Neural progenitor cell (in vitro differentiated cells): Measurements from ENCODE around the gene WNT3A. TPM values are rescaled to one million over a fixed set of nuclear protein-coding genes. Genes with fewer than 3 reads are reported as not detected.

ENCODE experiments used
- DNase-seq: peaks from one replicate; pipeline ENCODE4 v3.0.0-alpha.2; 2016; ENCODE audit warnings: low spot score
- H2AFZ ChIP-seq: fragments of 200-600 bp; sonication (generic); replicated peaks from 2 replicates; pipeline ENCODE4 v1.6.1; 2016; ENCODE audit warnings: antibody characterized with exemption
- H3F3A ChIP-seq: fragments of 200-600 bp; sonication (generic); 2 replicates; pipeline ENCODE4 v1.6.1; 2016; ENCODE audit warnings: antibody characterized with exemption, low read depth
- H3K27ac ChIP-seq: fragments of 200-600 bp; sonication (generic); 2 replicates; pipeline ENCODE4 v1.5.1; 2016; ENCODE audit warnings: mild to moderate bottlenecking
- H3K27me3 ChIP-seq: fragments of 200-600 bp; sonication (generic); 2 replicates; pipeline ENCODE4 v1.6.1; 2016; ENCODE audit warnings: mild to moderate bottlenecking, moderate library complexity
- H3K36me3 ChIP-seq: fragments of 200-600 bp; sonication (generic); 2 replicates; pipeline ENCODE4 v1.5.1; 2016
- H3K4me1 ChIP-seq: fragments of 200-600 bp; sonication (generic); 2 replicates; pipeline ENCODE4 v1.6.1; 2016; ENCODE audit warnings: mixed run types
- H3K4me2 ChIP-seq: fragments of 200-600 bp; sonication (generic); 2 replicates; pipeline ENCODE4 v1.6.1; 2016
- H3K4me3 ChIP-seq: fragments of 200-600 bp; sonication (generic); 2 replicates; pipeline ENCODE4 v1.5.1; 2016
- H3K79me2 ChIP-seq: fragments of 200-600 bp; sonication (generic); 2 replicates; pipeline ENCODE4 v1.6.1; 2016; ENCODE audit warnings: low read depth
- H3K9ac ChIP-seq: fragments of 200-600 bp; sonication (generic); 2 replicates; pipeline ENCODE4 v1.6.1; 2016
- H3K9me3 ChIP-seq: fragments of 200-600 bp; sonication (generic); 2 replicates; pipeline ENCODE4 v1.5.1; 2016; ENCODE audit warnings: low read depth
- H4K20me1 ChIP-seq: fragments of 200-600 bp; sonication (generic); 2 replicates; pipeline ENCODE4 v1.6.1; 2016; ENCODE audit warnings: low read depth
- H3K27ac Mint-ChIP-seq: 3 replicates; pipeline ENCODE4 v1.8.0; 2021; ENCODE audit warnings: mixed read lengths
- H3K27me3 Mint-ChIP-seq: 2 replicates; pipeline ENCODE4 v1.8.0; 2022; ENCODE audit warnings: low read depth, mild to moderate bottlenecking, inconsistent platforms, moderate library complexity, mixed read lengths; ENCODE audit not compliant: insufficient read depth
- H3K36me3 Mint-ChIP-seq: 3 replicates; pipeline ENCODE4 v1.8.0; 2021; ENCODE audit warnings: mixed read lengths
- H3K4me1 Mint-ChIP-seq: 3 replicates; pipeline ENCODE4 v1.8.0; 2021; ENCODE audit warnings: mixed read lengths
- H3K4me3 Mint-ChIP-seq: 3 replicates; pipeline ENCODE4 v1.8.0; 2021; ENCODE audit warnings: mild to moderate bottlenecking, moderate library complexity, mixed read lengths
- H3K9me3 Mint-ChIP-seq: 3 replicates; pipeline ENCODE4 v1.8.0; 2020; ENCODE audit warnings: mixed read lengths
- EZH2 ChIP-seq: fragments of 200-600 bp; sonication (generic); IDR thresholded peaks from 2 replicates; pipeline ENCODE4 v1.6.1; 2017; ENCODE audit warnings: antibody characterized with exemption, mild to moderate bottlenecking, moderate library complexity
- EZH2phosphoT487 ChIP-seq: fragments of 200-600 bp; sonication (generic); IDR thresholded peaks from 2 replicates; pipeline ENCODE4 v1.6.1; 2017; ENCODE audit warnings: antibody characterized with exemption
- total RNA-seq: library from RNA; depleted of rRNA; stranded (reverse); fragments of >200 nt; gene quantifications from 2 replicates; pipeline ENCODE4 v1.2.3, GENCODE V29; 2015; ENCODE audit warnings: low replicate concordance
- TF ChIP-seq, protein P1 (sequence below): fragments of 200-600 bp; sonication (generic); IDR thresholded peaks from 2 replicates; pipeline ENCODE4 v1.5.1; 2017; ENCODE audit warnings: antibody characterized with exemption, mild to moderate bottlenecking

The WNT3A gene
- total RNA-seq, 1 donor from 2014 or later = not detected

DNA sequence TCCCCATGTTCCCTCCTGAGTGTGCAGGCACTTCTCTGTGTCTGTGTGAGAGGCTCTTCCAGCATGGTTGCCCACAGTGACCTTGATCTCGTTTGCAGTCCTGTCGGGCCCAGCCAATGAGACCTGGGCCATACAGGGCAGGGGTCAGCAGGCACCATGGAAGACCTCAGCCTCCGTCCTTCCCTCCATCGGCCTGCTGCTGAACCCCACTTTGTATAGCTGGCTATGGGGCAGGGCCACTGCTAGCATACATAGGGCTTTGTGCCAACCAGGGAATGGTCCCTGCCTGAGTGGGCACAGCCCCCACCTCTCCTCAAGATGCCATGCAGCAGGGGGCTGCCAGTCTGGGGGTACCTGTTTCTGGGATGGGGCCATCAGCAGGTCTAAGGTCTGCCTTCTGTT lies 92.5 kb downstream of the WNT3A start:
- H3F3A ChIP-seq = peaks cover 16% of the 10 kb centered on the region
- TF ChIP-seq EZH2phosphoT487 (no peak), EZH2 (no peak)
- TF ChIP-seq, protein P1, sequence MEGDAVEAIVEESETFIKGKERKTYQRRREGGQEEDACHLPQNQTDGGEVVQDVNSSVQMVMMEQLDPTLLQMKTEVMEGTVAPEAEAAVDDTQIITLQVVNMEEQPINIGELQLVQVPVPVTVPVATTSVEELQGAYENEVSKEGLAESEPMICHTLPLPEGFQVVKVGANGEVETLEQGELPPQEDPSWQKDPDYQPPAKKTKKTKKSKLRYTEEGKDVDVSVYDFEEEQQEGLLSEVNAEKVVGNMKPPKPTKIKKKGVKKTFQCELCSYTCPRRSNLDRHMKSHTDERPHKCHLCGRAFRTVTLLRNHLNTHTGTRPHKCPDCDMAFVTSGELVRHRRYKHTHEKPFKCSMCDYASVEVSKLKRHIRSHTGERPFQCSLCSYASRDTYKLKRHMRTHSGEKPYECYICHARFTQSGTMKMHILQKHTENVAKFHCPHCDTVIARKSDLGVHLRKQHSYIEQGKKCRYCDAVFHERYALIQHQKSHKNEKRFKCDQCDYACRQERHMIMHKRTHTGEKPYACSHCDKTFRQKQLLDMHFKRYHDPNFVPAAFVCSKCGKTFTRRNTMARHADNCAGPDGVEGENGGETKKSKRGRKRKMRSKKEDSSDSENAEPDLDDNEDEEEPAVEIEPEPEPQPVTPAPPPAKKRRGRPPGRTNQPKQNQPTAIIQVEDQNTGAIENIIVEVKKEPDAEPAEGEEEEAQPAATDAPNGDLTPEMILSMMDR = no peak
- Mint-ChIP-seq H3K27ac (no peak overlapping the region), H3K27me3 (peaks cover 6% of the 10 kb centered on the region), H3K4me1 (peaks cover 23% of the 10 kb centered on the region), H3K9me3 (peaks cover 15% of the 10 kb centered on the region), H3K36me3 (peaks cover 44% of the 10 kb centered on the region), H3K4me3 (no peak overlapping the region)
- no peaks in the 10 kb centered on the region for H3K36me3 ChIP-seq
- H3K9me3 ChIP-seq = no peaks in the 10 kb centered on the region
- H3K4me2 ChIP-seq = no peak overlapping the region
- DNase-seq = no peak
- peaks cover 46% of the 10 kb centered on the region for H3K79me2 ChIP-seq
- H3K27me3 ChIP-seq = no peaks in the 10 kb centered on the region
- no peak overlapping the region for H3K4me3 ChIP-seq
- no peak overlapping the region for H2AFZ ChIP-seq
- no peak overlapping the region for H3K27ac ChIP-seq
- no peak overlapping the region for H3K9ac ChIP-seq
- peaks cover 52% of the 10 kb centered on the region for H4K20me1 ChIP-seq
- H3K4me1 ChIP-seq = peaks cover 8% of the 10 kb centered on the region

GRCh38 chr1:228100822-228101613 lies 94.2 kb downstream of the WNT3A start:
- H3K4me3 ChIP-seq = no peak overlapping the region
- peaks cover 8% of the 10 kb centered on the region for H3K4me1 ChIP-seq
- no peak overlapping the region for H2AFZ ChIP-seq
- H3K9me3 ChIP-seq = no peaks in the 10 kb centered on the region
- H3K4me2 ChIP-seq = no peak overlapping the region
- no peak for DNase-seq
- Mint-ChIP-seq H3K27ac (no peak overlapping the region), H3K27me3 (peaks cover 8% of the 10 kb centered on the region), H3K4me3 (peak overlapping the region; percentile 83), H3K9me3 (no peaks in the 10 kb centered on the region), H3K36me3 (peaks cover 28% of the 10 kb centered on the region), H3K4me1 (peaks cover 21% of the 10 kb centered on the region)
- peaks cover 29% of the 10 kb centered on the region for H3K79me2 ChIP-seq
- no peak for TF ChIP-seq EZH2
- TF ChIP-seq EZH2phosphoT487 = no peak
- TF ChIP-seq, protein P1 = no peak
- H3F3A ChIP-seq = peaks cover 21% of the 10 kb centered on the region
- H4K20me1 ChIP-seq = peaks cover 47% of the 10 kb centered on the region
- H3K36me3 ChIP-seq = no peaks in the 10 kb centered on the region
- H3K27me3 ChIP-seq = no peaks in the 10 kb centered on the region
- no peak overlapping the region for H3K9ac ChIP-seq
- no peak overlapping the region for H3K27ac ChIP-seq

DNA sequence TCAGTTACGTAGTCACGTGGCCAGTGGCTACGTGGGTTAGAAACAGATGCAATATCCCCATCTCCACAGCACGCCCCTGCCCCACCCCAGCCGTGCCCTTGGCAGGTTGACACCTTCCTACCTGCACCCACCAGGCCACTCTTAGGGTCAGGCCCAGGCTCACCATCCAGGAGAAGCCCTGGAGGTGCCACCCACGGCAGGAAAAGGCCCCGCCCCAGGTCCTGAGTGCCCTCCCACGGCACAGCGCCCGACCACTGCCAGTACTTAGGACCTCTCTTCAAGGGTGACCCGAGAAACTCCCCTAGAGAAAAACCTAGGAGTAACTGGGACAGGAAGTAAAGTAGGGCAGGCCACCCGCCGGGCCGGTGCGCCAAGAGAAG lies 94.8 kb downstream of the WNT3A start:
- Mint-ChIP-seq H3K27me3 (peaks cover 8% of the 10 kb centered on the region), H3K27ac (no peak overlapping the region), H3K4me3 (peak overlapping the region; percentile 83), H3K9me3 (no peaks in the 10 kb centered on the region), H3K4me1 (peaks cover 21% of the 10 kb centered on the region), H3K36me3 (peaks cover 23% of the 10 kb centered on the region)
- H3F3A ChIP-seq = peaks cover 21% of the 10 kb centered on the region
- H4K20me1 ChIP-seq = peaks cover 41% of the 10 kb centered on the region
- peaks cover 23% of the 10 kb centered on the region for H3K79me2 ChIP-seq
- no peak for TF ChIP-seq EZH2phosphoT487
- TF ChIP-seq, protein P1 = no peak
- no peak for TF ChIP-seq EZH2
- H3K9me3 ChIP-seq = no peaks in the 10 kb centered on the region
- no peaks in the 10 kb centered on the region for H3K36me3 ChIP-seq
- no peak overlapping the region for H3K27ac ChIP-seq
- peaks cover 8% of the 10 kb centered on the region for H3K4me1 ChIP-seq
- H3K4me2 ChIP-seq = peak overlapping the region; percentile 94
- DNase-seq = no peak
- H2AFZ ChIP-seq = no peak overlapping the region
- no peaks in the 10 kb centered on the region for H3K27me3 ChIP-seq
- no peak overlapping the region for H3K9ac ChIP-seq
- peak overlapping the region; percentile 70 for H3K4me3 ChIP-seq
